Measurements from ENCODE around the gene FAM171A2. TPM values are rescaled to one million over a fixed set of nuclear protein-coding genes. Genes with fewer than 3 reads are reported as not detected.
"Not testable (repeated sequence)": the region's sequence is repeated elsewhere in the genome, so short reads cannot be mapped to it uniquely, and the experiment has no call there.

The FAM171A2 gene
- total RNA-seq, 1 experiment from 2014 or later = 7.6 TPM

- Histone ChIP-seq H3K9me3 (ENCODE audit: control insufficient read depth, insufficient read depth, low read depth, low read length) (no peaks in the 10 kb centered on the region), H3K27me3 (ENCODE audit: control insufficient read depth, insufficient read depth, low read length) (no peaks in the 10 kb centered on the region), H3K4me1 (ENCODE audit: control insufficient read depth, insufficient read depth, low read length) (no peaks in the 10 kb centered on the region), H3K4me3 (ENCODE audit: low read depth in 2 of 2, low read length in 2 of 2) (no peak overlapping the region), H3K36me3 (ENCODE audit: control insufficient read depth, insufficient read depth, low read length) (peaks cover 4% of the 10 kb centered on the region; the same call in 1 of the 2 replicates), H3K27ac (ENCODE audit: low read length) (no peak overlapping the region)
- in situ Hi-C loops (cut with HindIII; ENCODE audit: low pct_unique_long_range_greater_than_20kb, low sequenced_read_pairs) = no loop called here
- TF ChIP-seq, protein P1, sequence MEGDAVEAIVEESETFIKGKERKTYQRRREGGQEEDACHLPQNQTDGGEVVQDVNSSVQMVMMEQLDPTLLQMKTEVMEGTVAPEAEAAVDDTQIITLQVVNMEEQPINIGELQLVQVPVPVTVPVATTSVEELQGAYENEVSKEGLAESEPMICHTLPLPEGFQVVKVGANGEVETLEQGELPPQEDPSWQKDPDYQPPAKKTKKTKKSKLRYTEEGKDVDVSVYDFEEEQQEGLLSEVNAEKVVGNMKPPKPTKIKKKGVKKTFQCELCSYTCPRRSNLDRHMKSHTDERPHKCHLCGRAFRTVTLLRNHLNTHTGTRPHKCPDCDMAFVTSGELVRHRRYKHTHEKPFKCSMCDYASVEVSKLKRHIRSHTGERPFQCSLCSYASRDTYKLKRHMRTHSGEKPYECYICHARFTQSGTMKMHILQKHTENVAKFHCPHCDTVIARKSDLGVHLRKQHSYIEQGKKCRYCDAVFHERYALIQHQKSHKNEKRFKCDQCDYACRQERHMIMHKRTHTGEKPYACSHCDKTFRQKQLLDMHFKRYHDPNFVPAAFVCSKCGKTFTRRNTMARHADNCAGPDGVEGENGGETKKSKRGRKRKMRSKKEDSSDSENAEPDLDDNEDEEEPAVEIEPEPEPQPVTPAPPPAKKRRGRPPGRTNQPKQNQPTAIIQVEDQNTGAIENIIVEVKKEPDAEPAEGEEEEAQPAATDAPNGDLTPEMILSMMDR (IDR thresholded peaks at IDR 0.05) = no peak
- TF ChIP-seq TCF7L2 (IDR thresholded peaks at IDR 0.05; ENCODE audit: low read depth, low read length) (no peak), REST (IDR thresholded peaks at IDR 0.05; ENCODE audit: insufficient read depth in 1 of 2, low read depth in 2 of 2, low read length in 1 of 2) (no peak), SIN3A (IDR thresholded peaks at IDR 0.05; ENCODE audit: borderline replicate concordance, insufficient read depth, low read depth, low read length) (no peak), POLR2AphosphoS5 (IDR thresholded peaks at IDR 0.05; ENCODE audit: low read depth, low read length) (no peak)
- ChIA-PET CTCF (no interaction called here), POLR2A (no interaction called here)
- intact Hi-C loops (cut with micrococcal nuclease; ENCODE audit: unreplicated experiment) = no loop called here
- no peak for DNase-seq (ENCODE audit: low read depth, low spot score)
- BruUV-seq (replicated peaks) = no TSS peak
- no peak for ATAC-seq
Observed at GRCh38 chr17:44348234-44348987, 15.2 kb downstream of the FAM171A2 start.

- H3K27ac ChIP-seq (ENCODE audit: low read length); H3K4me1 ChIP-seq (ENCODE audit: control insufficient read depth, insufficient read depth, low read length); BruUV-seq (replicated peaks); H3K27me3 ChIP-seq (ENCODE audit: control insufficient read depth, insufficient read depth, low read length); CTCF ChIA-PET; intact Hi-C loops (cut with micrococcal nuclease; ENCODE audit: unreplicated experiment); in situ Hi-C loops (cut with HindIII; ENCODE audit: low pct_unique_long_range_greater_than_20kb, low sequenced_read_pairs); ATAC-seq; H3K36me3 ChIP-seq (ENCODE audit: control insufficient read depth, insufficient read depth, low read length); H3K4me3 ChIP-seq (ENCODE audit: low read depth in 2 of 2, low read length in 2 of 2); H3K9me3 ChIP-seq (ENCODE audit: control insufficient read depth, insufficient read depth, low read depth, low read length); DNase-seq (ENCODE audit: low read depth, low spot score): not testable (repeated sequence)
- POLR2A ChIA-PET = interaction anchor here (0.6 kb wide), 1 partner anchor 141 kb away, joined by 3 read pairs; no protein-coding TSS in a partner anchor
Observed at GRCh38 chr17:44347206-44348055, 16.2 kb downstream of the FAM171A2 start.
